ENCODE measurements around the gene B3GNT7.

- no peak for TF ChIP-seq CTCF (IDR thresholded peaks at IDR 0.05; ENCODE audit: low read length)
- no peak for TF ChIP-seq EZH2 (optimal IDR thresholded peaks at IDR 0.05; ENCODE audit: low read depth, low read length)
- TF ChIP-seq EZH2phosphoT487 (IDR thresholded peaks at IDR 0.05; ENCODE audit: low read length), result no peak
Observed at GRCh38 chr2:231373786-231374349, 21.6 kb upstream of the B3GNT7 start.
